Endothelial cell of umbilical vein (primary cell): ENCODE data around the gene INSYN2B. TPM values are rescaled to one million over a fixed set of nuclear protein-coding genes. Genes with fewer than 3 reads are reported as not detected.

Experiments used
- BruUV-seq: library from RNA; stranded (reverse); fragments of 400-500 nt; replicated peaks from 2 replicates; lab custom pipeline; 2021; lab: Mats Ljungman, UMichigan
- CTCF ChIA-PET: fragments of 300-600, 350-600 bp; sonication (Branson Sonifier 250); formaldehyde crosslinking; loops from one replicate; lab custom pipeline; 2021; ENCODE audit warnings: antibody characterized with exemption, inconsistent platforms; lab: Charles Lee
- POLR2A ChIA-PET: fragments of 300-600, 350-600 bp; sonication (Branson Sonifier 250); formaldehyde crosslinking; loops from one replicate; lab custom pipeline; 2021; ENCODE audit warnings: antibody characterized with exemption, inconsistent platforms; lab: Charles Lee
- DNase-seq: peaks from one replicate; pipeline ENCODE4 v3.0.0-alpha.2; 2011; ENCODE audit warnings: low read depth, low spot score
- FAIRE-seq: peaks from 2 replicates; lab custom pipeline; 2011; peaks lifted over from hg19 to GRCh38; lab: Jason Lieb, UNC
- H2AFZ ChIP-seq: 2 replicates; pipeline ENCODE4 v1.6.0; 2012; ENCODE audit warnings: low read depth, low read length, control low read depth, inconsistent platforms
- H3K27ac ChIP-seq: 2 replicates; pipeline ENCODE4 v1.5.1; 2011; ENCODE audit warnings: low read depth, mild to moderate bottlenecking, control low read depth, low read length, moderate library complexity; ENCODE audit not compliant: insufficient read depth
- H3K27me3 ChIP-seq, 2 experiments: 2 replicates each; pipeline versions ENCODE4 v1.6.0 to v1.6.1; 2011; ENCODE audit warnings: low read length in 2 of 2, mixed read lengths in 1 of 2; ENCODE audit not compliant: control insufficient read depth in 2 of 2, insufficient read depth in 2 of 2
- H3K36me3 ChIP-seq, 2 experiments: 2 replicates in 1 of 2; 3 replicates in 1 of 2; pipeline ENCODE4 v1.5.1; 2011; ENCODE audit warnings: low read length in 2 of 2, mild to moderate bottlenecking in 1 of 2, moderate library complexity in 1 of 2; ENCODE audit not compliant: control insufficient read depth in 2 of 2, insufficient read depth in 2 of 2; ENCODE audit errors: extremely low read depth in 1 of 2
- H3K4me1 ChIP-seq: 3 replicates; pipeline ENCODE4 v1.5.1; 2011; ENCODE audit warnings: mild to moderate bottlenecking, low read length; ENCODE audit not compliant: control insufficient read depth, insufficient read depth; ENCODE audit errors: extremely low read depth
- H3K4me2 ChIP-seq: 2 replicates; pipeline ENCODE4 v1.6.1; 2011; ENCODE audit warnings: low read length, control low read depth, mixed read lengths; ENCODE audit not compliant: insufficient read depth
- H3K4me3 ChIP-seq, 3 experiments: fragments of 200-600 bp in 1 of 3; sonication (generic), shearing (Covaris generic) in 1 of 3; replicated peaks in 1 of 3; 2 replicates each; pipeline ENCODE4 v1.5.1; 2011 to 2016; ENCODE audit warnings: control low read depth in 3 of 3, low read length in 3 of 3, mild to moderate bottlenecking in 2 of 3, inconsistent platforms in 1 of 3, low read depth in 1 of 3, moderate library complexity in 1 of 3; ENCODE audit not compliant: insufficient read depth in 1 of 3
- H3K79me2 ChIP-seq: 2 replicates; pipeline ENCODE4 v1.6.0; 2012; ENCODE audit warnings: low read length, inconsistent platforms; ENCODE audit not compliant: control insufficient read depth, insufficient read depth
- H3K9ac ChIP-seq: replicated peaks from 2 replicates; pipeline ENCODE3; 2011; ENCODE audit warnings: low read length, control low read depth; ENCODE audit not compliant: insufficient read depth; ENCODE audit errors: extremely low read depth
- H3K9me1 ChIP-seq: replicated peaks from 3 replicates; pipeline ENCODE4 v1.6.0; 2011; ENCODE audit warnings: mild to moderate bottlenecking, low read length; ENCODE audit not compliant: control insufficient read depth, insufficient read depth; ENCODE audit errors: extremely low read depth
- H3K9me3 ChIP-seq: replicated peaks from 2 replicates; pipeline ENCODE4 v1.5.1; 2012; ENCODE audit warnings: low read length, inconsistent platforms; ENCODE audit not compliant: control insufficient read depth, insufficient read depth
- H4K20me1 ChIP-seq: replicated peaks from 2 replicates; pipeline ENCODE3; 2011; ENCODE audit warnings: mild to moderate bottlenecking, low read length; ENCODE audit not compliant: control insufficient read depth, insufficient read depth; ENCODE audit errors: extremely low read depth
- CTCF ChIP-seq, 2 donors: IDR thresholded peaks; 1 replicate in 1 of 2; 2 replicates in 1 of 2; pipeline ENCODE4 v1.5.1; 2011; ENCODE audit warnings: low read length in 2 of 2, mild to moderate bottlenecking in 2 of 2, moderate library complexity in 2 of 2, control low read depth in 1 of 2, inconsistent platforms in 1 of 2, low read depth in 1 of 2; ENCODE audit not compliant: insufficient read depth in 1 of 2; ENCODE audit errors: extremely low read depth in 1 of 2
- EZH2 ChIP-seq: IDR thresholded peaks from 2 replicates; pipeline ENCODE4 v1.6.1; 2012; ENCODE audit warnings: borderline replicate concordance, low read depth, mild to moderate bottlenecking, moderate library complexity, low read length, inconsistent platforms; ENCODE audit not compliant: severe bottlenecking
- FOS ChIP-seq: IDR thresholded peaks from 2 replicates; pipeline ENCODE4 v1.6.1; 2011; ENCODE audit warnings: mild to moderate bottlenecking, low read length, moderate library complexity, borderline replicate concordance; ENCODE audit not compliant: insufficient read depth
- GATA2 ChIP-seq: IDR thresholded peaks from 2 replicates; pipeline ENCODE4 v1.7.0; 2011; ENCODE audit warnings: low read depth, mild to moderate bottlenecking, moderate library complexity, mixed read lengths, low read length; ENCODE audit not compliant: insufficient read length, insufficient read depth
- JUN ChIP-seq: IDR thresholded peaks from 2 replicates; pipeline ENCODE4 v1.6.1; 2011; ENCODE audit warnings: borderline replicate concordance, low read depth; ENCODE audit not compliant: insufficient read length, insufficient read depth
- MAX ChIP-seq: IDR thresholded peaks from 2 replicates; pipeline ENCODE4 v1.6.1; 2011; ENCODE audit not compliant: insufficient read depth, insufficient read length
- MYC ChIP-seq: IDR thresholded peaks from one replicate; pipeline ENCODE4 v1.6.1; 2011; ENCODE audit warnings: mild to moderate bottlenecking, low read depth, low read length
- POLR2A ChIP-seq: IDR thresholded peaks from 2 replicates; pipeline ENCODE4 v1.6.1; 2012; ENCODE audit warnings: low read depth, mild to moderate bottlenecking, control low read depth, low read length
- POLR2AphosphoS5 ChIP-seq: IDR thresholded peaks from 2 replicates; pipeline ENCODE4 v1.6.1; 2012; ENCODE audit warnings: low read depth, mild to moderate bottlenecking, control low read depth, low read length, moderate library complexity; ENCODE audit not compliant: insufficient read depth
- dilution Hi-C: fragments of 300-500 bp; cut with MboI; formaldehyde crosslinking; loops from one replicate; pipeline ENCODE4 v1.15.0; 2019; ENCODE audit warnings: low sequenced_read_pairs; ENCODE audit not compliant: extremely low pct_ligation_motif_present
- intact Hi-C: fragments of 100-400 bp; cut with micrococcal nuclease; formaldehyde crosslinking; loops from one replicate; pipeline ENCODE4 v1.10.0; 2022
- polyA plus RNA-seq, 4 experiments: library from polyadenylated mRNA; depleted of rRNA in 3 of 4; stranded (reverse) in 3 of 4; unstranded in 1 of 4; fragments of >200 nt; gene quantifications; 2 replicates each; pipeline versions ENCODE4 v1.2.1 to v1.2.3, GENCODE V29; 2011 to 2012; ENCODE audit warnings: missing spikeins in 1 of 4
- total RNA-seq: library from RNA; stranded (reverse); gene quantifications from 2 replicates; pipeline ENCODE4 v1.2.3, GENCODE V29; 2021

Gene INSYN2B
- total and polyA plus RNA-seq, 2 donors (not counting 3 experiments of a cell fraction or from before 2014, with no cell fraction given) = 8.2 to 17.1 TPM

- H3K79me2 ChIP-seq = no peaks in the 10 kb centered on the region
- no peaks in the 10 kb centered on the region for H3K9me3 ChIP-seq
- TF ChIP-seq EZH2 (no peak), POLR2A (no peak)
- no peaks in the 10 kb centered on the region for H3K9me1 ChIP-seq
- H2AFZ ChIP-seq = no peak overlapping the region
- dilution Hi-C loops (no loop called here), intact Hi-C loops (no loop called here)
- DNase-seq = no peak
- ChIA-PET CTCF (interaction anchor here (0.8 to 3.3 kb wide), 6 partner anchors 12 to 160 kb away, joined by 3 to 16 read pairs (median 4); partner anchors contain the start of gene INSYN2B), POLR2A (no interaction called here)
- no peaks in the 10 kb centered on the region for H3K4me1 ChIP-seq
- H3K27ac ChIP-seq = no peak overlapping the region
- no TSS peak for BruUV-seq
- peaks cover 0 to 2% of the 10 kb centered on the region in 2 experiments for H3K36me3 ChIP-seq
- H4K20me1 ChIP-seq = no peaks in the 10 kb centered on the region
- no peaks in the 10 kb centered on the region for H3K27me3 ChIP-seq
- H3K4me2 ChIP-seq = no peak overlapping the region
- no peak for FAIRE-seq
- H3K9ac ChIP-seq = no peak overlapping the region
- no peak overlapping the region for H3K4me3 ChIP-seq
Observed at GRCh38 chr5:169861433-169861832, 118.9 kb downstream of the INSYN2B start.

GRCh38 chr5:169860585-169860984, 119.7 kb downstream of the INSYN2B start:
- Histone ChIP-seq H3K27me3 (no peaks in the 10 kb centered on the region), H4K20me1 (no peaks in the 10 kb centered on the region), H3K9me3 (no peaks in the 10 kb centered on the region), H3K4me2 (no peak overlapping the region), H3K36me3 (peaks cover 0 to 2% of the 10 kb centered on the region in 2 experiments), H3K27ac (no peak overlapping the region), H3K4me1 (no peaks in the 10 kb centered on the region), H3K79me2 (no peaks in the 10 kb centered on the region), H3K9ac (no peak overlapping the region), H2AFZ (no peak overlapping the region), H3K4me3 (no peak overlapping the region), H3K9me1 (no peaks in the 10 kb centered on the region)
- peak; percentile 42 for FAIRE-seq
- ChIA-PET POLR2A (no interaction called here), CTCF (interaction anchor here (0.8 to 3.3 kb wide), 7 partner anchors 13 to 356 kb away, joined by 3 to 16 read pairs (median 4); partner anchors contain the start of gene INSYN2B)
- no TSS peak for BruUV-seq
- dilution Hi-C loops = no loop called here
- intact Hi-C loops = no loop called here
- peak; percentile 2 for DNase-seq
- TF ChIP-seq CTCF (IDR thresholded peaks at IDR 0.05; ENCODE audit: extremely low read depth in 1 of 2, insufficient read depth in 1 of 2, low read depth in 1 of 2, low read length in 2 of 2) (no peak), MAX (no peak), POLR2AphosphoS5 (no peak), MYC (no peak), JUN (no peak), GATA2 (no peak), FOS (no peak), EZH2 (no peak), POLR2A (no peak)
